ENCODE results near the gene SDHD. TPM values are rescaled to one million over a fixed set of nuclear protein-coding genes. Genes with fewer than 3 reads are reported as not detected.

The SDHD gene
- total RNA-seq (100 to 1,000 TPM; 205 to 330 (median 279) TPM), polyA plus RNA-seq (100 to 1,000 TPM; 121 to 187 TPM)
- long read RNA-seq, donor 1, transcript SDHD-201 (4 exons, 1,439 nt): major isoform, 357 of 371 reads
- long read RNA-seq, donor 1, partial matches to known transcripts: 10 of 371 reads
- long read RNA-seq, donor 1, other reads (novel, unspliced or antisense): 2 of 371 reads
- long read RNA-seq, donor 2, transcript SDHD-201 (4 exons, 1,439 nt): major isoform, 429 of 455 reads
- long read RNA-seq, donor 2, transcript SDHD-205 (3 exons, 905 nt): minor isoform, 11 of 455 reads
- long read RNA-seq, donor 2, partial matches to known transcripts: 7 of 455 reads
- long read RNA-seq, donor 2, other reads (novel, unspliced or antisense): 7 of 455 reads
- long read RNA-seq, donor 3, transcript SDHD-201 (4 exons, 1,439 nt): major isoform, 631 of 668 reads
- long read RNA-seq, donor 3, partial matches to known transcripts: 24 of 668 reads
- long read RNA-seq, donor 3, other reads (novel, unspliced or antisense): 11 of 668 reads

- peak in 5 of 9 donors; percentile 18 to 50 (median 46) for TF ChIP-seq CTCF (IDR thresholded peaks at IDR 0.05)
- intact Hi-C loops (cut with DNase I): loop anchor here in 6 of 10 donors (1.0 to 10.0 kb wide), 6 partner anchors 12 to 212 kb away; partner anchors contain the start of genes CFAP68 (in 3 of the 6), FDXACB1 (in 3 of the 6), ALG9 (in 2 of the 6) and DIXDC1 (in 2 of the 6)
- no peaks in the 10 kb centered on the region for H3K27me3 ChIP-seq
- H3K36me3 ChIP-seq: peaks cover 0 to 77% (median 66%) of the 10 kb centered on the region in 9 donors
- DNase-seq (peak; percentile 95 to 97), ATAC-seq (peak; percentile 92 to 98 (median 96))
- H3K4me3 ChIP-seq: peak within 1 kb of the TSS; percentile 71 to 94 (median 84)
- H3K27ac ChIP-seq: peak within 1 kb of the TSS; percentile 69 to 95 (median 88)
- 1% methylated on average over 45 of the region's 45 CpGs for WGBS, 2 donors
- H3K4me1 ChIP-seq: peaks cover 3 to 68% (median 36%) of the 10 kb centered on the region in 9 donors
- H3K9me3 ChIP-seq: no peaks in the 10 kb centered on the region
These were observed at the start of gene SDHD, which contains the start of gene TIMM8B for GRCh38 chr11:112086422-112087191. SDHD (plus strand) TSS chr11:112086873; CDS start chr11:112086908, 35 bp downstream. TIMM8B (minus strand) TSS chr11:112086756; CDS start chr11:112086723, 33 bp downstream.

- peaks cover 0 to 18% (median 1%) of the 10 kb centered on the region in 9 donors for H3K4me1 ChIP-seq
- no peaks in the 10 kb centered on the region for H3K9me3 ChIP-seq
- intact Hi-C loops (cut with DNase I): no loop called here
- ATAC-seq (peak in 3 of 8 donors; percentile 53 to 61 (median 56)), DNase-seq (no peak)
- peaks cover 0 to 98% (median 55%) of the 10 kb centered on the region in 9 donors for H3K36me3 ChIP-seq
- no peak overlapping the region for H3K4me3 ChIP-seq
- TF ChIP-seq CTCF (IDR thresholded peaks at IDR 0.05): no peak
- no peak overlapping the region for H3K27ac ChIP-seq
- H3K27me3 ChIP-seq: no peaks in the 10 kb centered on the region
These were observed 49.1 kb upstream of the SDHD start for GRCh38 chr11:112037527-112037926.

- peaks cover 0 to 18% (median 3%) of the 10 kb centered on the region in 9 donors for H3K4me1 ChIP-seq
These were observed 44.3 kb upstream of the SDHD start for GRCh38 chr11:112042161-112042960.

More at GRCh38 chr11:112042161-112042960, 44.3 kb upstream of the SDHD start:
- Histone ChIP-seq H3K9me3 (peaks cover 0 to 5% (median 0%) of the 10 kb centered on the region in 11 donors), H3K27me3 (no peaks in the 10 kb centered on the region), H3K27ac (peak overlapping the region in 1 of 10 donors; percentile 29), H3K36me3 (peaks cover 0 to 100% (median 60%) of the 10 kb centered on the region in 9 donors), H3K4me3 (no peak overlapping the region)
- intact Hi-C loops (cut with DNase I): no loop called here
- no peak for DNase-seq
- ATAC-seq: no peak
- WGBS, 2 donors: 59% methylated on average over 6 of the region's 6 CpGs
- no peak for TF ChIP-seq CTCF (IDR thresholded peaks at IDR 0.05)
